ENCODE data around the gene ADCY6. TPM values are rescaled to one million over a fixed set of nuclear protein-coding genes. Genes with fewer than 3 reads are reported as not detected.
A peak's percentile ranks its signal among the peaks of the same experiment; 100 is the strongest.

The ADCY6 gene
- total RNA-seq, 1 experiment from 2014 or later = 31.1 TPM

GRCh38 chr12:48775299-48775698 is 13.6 kb downstream of the ADCY6 start:
- H3K23ac ChIP-seq (ENCODE audit: insufficient read length, low read depth, low read length) = no peak overlapping the region

More at GRCh38 chr12:48775299-48775698, 13.6 kb downstream of the ADCY6 start:
- WGBS (ENCODE audit: extremely low coverage, insufficient read length, low lambda C conversion rate) = no CpG with 5 or more reads among the region's 8 CpGs
- no peak overlapping the region for H2BK5ac ChIP-seq (ENCODE audit: insufficient read length, low read length)
- no peaks in the 10 kb centered on the region for H3K79me2 ChIP-seq (ENCODE audit: insufficient read depth, low read length)
- H4K20me1 ChIP-seq (ENCODE audit: control insufficient read depth, insufficient read depth, insufficient read length) = no peaks in the 10 kb centered on the region
- H3K27me3 Mint-ChIP-seq (ENCODE audit: low read depth) = no peaks in the 10 kb centered on the region; the same call in 1 of the 2 replicates
- H3T11ph ChIP-seq (ENCODE audit: low read length) = no peak overlapping the region
- H3K79me1 ChIP-seq (ENCODE audit: insufficient read depth, low read depth, low read length, poor library complexity, severe bottlenecking) = no peaks in the 10 kb centered on the region
- DNase-seq = no peak
- H3K9me3 ChIP-seq (ENCODE audit: control insufficient read depth, low read depth, low read length) = no peaks in the 10 kb centered on the region
- no peak overlapping the region for H3K4me2 ChIP-seq (ENCODE audit: insufficient read depth, insufficient read length, low read length)
- H2BK120ac ChIP-seq (ENCODE audit: low read depth, low read length, poor library complexity, severe bottlenecking) = no peak overlapping the region
- H3K56ac ChIP-seq (ENCODE audit: insufficient read length, low read depth, low read length) = no peak overlapping the region
- H3K4me1 ChIP-seq (ENCODE audit: insufficient read depth, low read length) = peaks cover 4% of the 10 kb centered on the region; the same call in 1 of the 2 replicates
- H3K4me3 Mint-ChIP-seq = no peak overlapping the region
- no peaks in the 10 kb centered on the region for H3K23me2 ChIP-seq (ENCODE audit: insufficient read length, low read depth, low read length, poor library complexity, severe bottlenecking)
- no peaks in the 10 kb centered on the region for H3K27me3 ChIP-seq (ENCODE audit: insufficient read depth, low read length)
- no peak overlapping the region for H4K8ac ChIP-seq (replicated peaks; ENCODE audit: insufficient read length, low read depth, low read length)
- no peak overlapping the region for H2BK20ac ChIP-seq (ENCODE audit: low read depth, low read length, poor library complexity, severe bottlenecking)
- no peak overlapping the region for H3K14ac ChIP-seq (ENCODE audit: insufficient read depth, low read length)
- H3K27ac ChIP-seq (ENCODE audit: insufficient read length, low read depth, low read length) = no peak overlapping the region
- peak overlapping the region in 2 of 3 experiments; percentile 49 to 53; a peak in 3 of 7 replicates for H3K27ac Mint-ChIP-seq
- H3K9ac ChIP-seq (ENCODE audit: extremely low read depth, insufficient read length, low read length) = no peak overlapping the region
- H3K4ac ChIP-seq (ENCODE audit: low read depth, low read length) = no peak overlapping the region
- no peaks in the 10 kb centered on the region for H3K9me3 Mint-ChIP-seq
- H3K4me1 Mint-ChIP-seq = peaks cover 25 to 30% of the 10 kb centered on the region in 2 experiments
- H4K5ac ChIP-seq (ENCODE audit: insufficient read length, low read depth, low read length) = no peak overlapping the region
- no peak for TF ChIP-seq CTCF (conservative IDR thresholded peaks at IDR 0.05)
- H3K36me3 Mint-ChIP-seq (ENCODE audit: insufficient read depth in 1 of 3, low read depth in 3 of 3) = peaks cover 22 to 69% (median 60%) of the 10 kb centered on the region in 3 experiments; a peak in 6 of 7 replicates
- H2AK5ac ChIP-seq (ENCODE audit: insufficient read length, low read length) = no peak overlapping the region
- no peak overlapping the region for H2BK12ac ChIP-seq (ENCODE audit: insufficient read length, low read depth, low read length)
- H2BK15ac ChIP-seq (ENCODE audit: low read depth, low read length) = no peak overlapping the region
- H2AFZ ChIP-seq (ENCODE audit: low read length) = no peak overlapping the region
- no peak overlapping the region for H4K91ac ChIP-seq (ENCODE audit: insufficient read length, low read depth, low read length)
- no peak overlapping the region for H3K18ac ChIP-seq (ENCODE audit: insufficient read length, low read depth, low read length)
